ENCODE measurements around the gene TPST1.

DNA sequence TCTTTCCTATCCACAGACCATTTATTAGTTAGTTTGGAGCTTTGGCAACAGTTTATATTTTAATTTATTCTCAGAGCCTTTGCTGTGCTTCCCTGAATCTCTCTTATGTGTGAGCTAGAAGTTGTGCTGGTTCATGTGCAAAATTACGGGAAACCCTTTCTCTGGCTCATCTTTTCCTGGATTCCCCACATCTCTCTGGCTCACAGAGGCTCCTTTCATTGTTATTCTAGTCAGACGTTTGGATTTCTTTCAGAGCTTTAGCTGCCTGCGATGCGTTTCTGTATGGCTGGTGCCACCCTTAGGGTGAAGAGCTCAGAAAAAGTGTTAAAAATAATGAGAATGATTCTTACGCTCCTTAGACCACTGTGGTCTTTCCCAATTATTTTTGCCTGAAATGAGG is 53.3 kb downstream of the TPST1 start:
- TF ChIP-seq, protein P1, sequence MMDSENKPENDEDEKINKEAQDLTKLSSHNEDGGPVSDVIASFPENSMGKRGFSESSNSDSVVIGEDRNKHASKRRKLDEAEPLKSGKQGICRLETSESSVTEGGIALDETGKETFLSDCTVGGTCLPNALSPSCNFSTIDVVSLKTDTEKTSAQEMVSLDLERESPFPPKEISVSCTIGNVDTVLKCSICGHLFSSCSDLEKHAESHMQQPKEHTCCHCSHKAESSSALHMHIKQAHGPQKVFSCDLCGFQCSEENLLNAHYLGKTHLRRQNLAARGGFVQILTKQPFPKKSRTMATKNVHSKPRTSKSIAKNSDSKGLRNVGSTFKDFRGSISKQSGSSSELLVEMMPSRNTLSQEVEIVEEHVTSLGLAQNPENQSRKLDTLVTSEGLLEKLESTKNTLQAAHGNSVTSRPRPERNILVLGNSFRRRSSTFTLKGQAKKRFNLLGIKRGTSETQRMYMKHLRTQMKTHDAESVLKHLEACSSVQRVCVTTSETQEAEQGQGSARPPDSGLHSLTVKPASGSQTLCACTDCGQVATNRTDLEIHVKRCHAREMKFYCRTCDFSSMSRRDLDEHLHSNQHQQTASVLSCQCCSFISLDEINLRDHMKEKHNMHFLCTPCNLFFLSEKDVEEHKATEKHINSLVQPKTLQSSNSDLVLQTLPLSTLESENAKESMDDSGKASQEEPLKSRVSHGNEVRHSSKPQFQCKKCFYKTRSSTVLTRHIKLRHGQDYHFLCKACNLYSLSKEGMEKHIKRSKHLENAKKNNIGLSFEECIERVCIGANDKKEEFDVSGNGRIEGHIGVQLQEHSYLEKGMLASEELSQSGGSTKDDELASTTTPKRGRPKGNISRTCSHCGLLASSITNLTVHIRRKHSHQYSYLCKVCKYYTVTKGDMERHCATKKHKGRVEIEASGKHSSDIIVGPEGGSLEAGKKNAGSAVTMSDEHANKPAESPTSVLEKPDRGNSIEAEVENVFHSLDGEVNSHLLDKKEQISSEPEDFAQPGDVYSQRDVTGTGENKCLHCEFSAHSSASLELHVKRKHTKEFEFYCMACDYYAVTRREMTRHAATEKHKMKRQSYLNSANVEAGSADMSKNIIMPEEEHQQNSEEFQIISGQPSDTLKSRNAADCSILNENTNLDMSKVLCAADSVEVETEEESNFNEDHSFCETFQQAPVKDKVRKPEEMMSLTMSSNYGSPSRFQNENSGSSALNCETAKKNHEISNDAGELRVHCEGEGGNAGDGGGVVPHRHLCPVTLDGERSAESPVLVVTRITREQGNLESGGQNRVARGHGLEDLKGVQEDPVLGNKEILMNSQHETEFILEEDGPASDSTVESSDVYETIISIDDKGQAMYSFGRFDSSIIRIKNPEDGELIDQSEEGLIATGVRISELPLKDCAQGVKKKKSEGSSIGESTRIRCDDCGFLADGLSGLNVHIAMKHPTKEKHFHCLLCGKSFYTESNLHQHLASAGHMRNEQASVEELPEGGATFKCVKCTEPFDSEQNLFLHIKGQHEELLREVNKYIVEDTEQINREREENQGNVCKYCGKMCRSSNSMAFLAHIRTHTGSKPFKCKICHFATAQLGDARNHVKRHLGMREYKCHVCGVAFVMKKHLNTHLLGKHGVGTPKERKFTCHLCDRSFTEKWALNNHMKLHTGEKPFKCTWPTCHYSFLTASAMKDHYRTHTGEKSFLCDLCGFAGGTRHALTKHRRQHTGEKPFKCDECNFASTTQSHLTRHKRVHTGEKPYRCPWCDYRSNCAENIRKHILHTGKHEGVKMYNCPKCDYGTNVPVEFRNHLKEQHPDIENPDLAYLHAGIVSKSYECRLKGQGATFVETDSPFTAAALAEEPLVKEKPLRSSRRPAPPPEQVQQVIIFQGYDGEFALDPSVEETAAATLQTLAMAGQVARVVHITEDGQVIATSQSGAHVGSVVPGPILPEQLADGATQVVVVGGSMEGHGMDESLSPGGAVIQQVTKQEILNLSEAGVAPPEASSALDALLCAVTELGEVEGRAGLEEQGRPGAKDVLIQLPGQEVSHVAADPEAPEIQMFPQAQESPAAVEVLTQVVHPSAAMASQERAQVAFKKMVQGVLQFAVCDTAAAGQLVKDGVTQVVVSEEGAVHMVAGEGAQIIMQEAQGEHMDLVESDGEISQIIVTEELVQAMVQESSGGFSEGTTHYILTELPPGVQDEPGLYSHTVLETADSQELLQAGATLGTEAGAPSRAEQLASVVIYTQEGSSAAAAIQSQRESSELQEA (IDR thresholded peaks at IDR 0.05; ENCODE audit: low read depth): no peak
- no peak for TF ChIP-seq ZNF143 (CRISPR knock-in tag; IDR thresholded peaks at IDR 0.05)

Measured in K562 (cell line).